LNCAP (cell line): ENCODE results near the gene IPO8.

Experiments used
- TF ChIP-seq, protein P1 (sequence below): fragments of 450-650 bp; IDR thresholded peaks from 2 replicates; pipeline ENCODE4 v1.5.1; 2017; ENCODE audit warnings: mild to moderate bottlenecking

IPO8 gene

GRCh38 chr12:30687265-30687986, 8.2 kb downstream of the IPO8 start:
- TF ChIP-seq, protein P1, sequence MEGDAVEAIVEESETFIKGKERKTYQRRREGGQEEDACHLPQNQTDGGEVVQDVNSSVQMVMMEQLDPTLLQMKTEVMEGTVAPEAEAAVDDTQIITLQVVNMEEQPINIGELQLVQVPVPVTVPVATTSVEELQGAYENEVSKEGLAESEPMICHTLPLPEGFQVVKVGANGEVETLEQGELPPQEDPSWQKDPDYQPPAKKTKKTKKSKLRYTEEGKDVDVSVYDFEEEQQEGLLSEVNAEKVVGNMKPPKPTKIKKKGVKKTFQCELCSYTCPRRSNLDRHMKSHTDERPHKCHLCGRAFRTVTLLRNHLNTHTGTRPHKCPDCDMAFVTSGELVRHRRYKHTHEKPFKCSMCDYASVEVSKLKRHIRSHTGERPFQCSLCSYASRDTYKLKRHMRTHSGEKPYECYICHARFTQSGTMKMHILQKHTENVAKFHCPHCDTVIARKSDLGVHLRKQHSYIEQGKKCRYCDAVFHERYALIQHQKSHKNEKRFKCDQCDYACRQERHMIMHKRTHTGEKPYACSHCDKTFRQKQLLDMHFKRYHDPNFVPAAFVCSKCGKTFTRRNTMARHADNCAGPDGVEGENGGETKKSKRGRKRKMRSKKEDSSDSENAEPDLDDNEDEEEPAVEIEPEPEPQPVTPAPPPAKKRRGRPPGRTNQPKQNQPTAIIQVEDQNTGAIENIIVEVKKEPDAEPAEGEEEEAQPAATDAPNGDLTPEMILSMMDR: no peak

DNA sequence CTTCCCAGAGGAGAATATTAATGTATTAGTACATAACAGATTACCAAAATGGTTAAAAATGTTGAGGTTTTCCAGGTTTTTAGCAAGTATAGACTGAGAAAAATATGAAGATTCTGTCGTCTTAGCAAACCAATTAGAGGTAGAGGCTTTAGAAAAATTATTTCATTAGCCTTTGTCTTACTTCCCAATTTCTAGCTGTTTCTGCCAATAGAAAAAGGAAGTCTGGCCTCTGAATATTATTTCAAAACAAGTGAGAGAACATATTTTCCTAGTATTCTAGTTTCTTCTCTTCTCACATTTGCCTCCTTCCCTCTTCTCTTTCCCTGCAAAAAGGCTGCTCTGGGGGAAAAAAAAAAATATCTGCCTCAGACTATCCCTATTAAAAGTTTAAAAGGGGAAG, 16.4 kb downstream of the IPO8 start:
- TF ChIP-seq, protein P1: no peak

DNA sequence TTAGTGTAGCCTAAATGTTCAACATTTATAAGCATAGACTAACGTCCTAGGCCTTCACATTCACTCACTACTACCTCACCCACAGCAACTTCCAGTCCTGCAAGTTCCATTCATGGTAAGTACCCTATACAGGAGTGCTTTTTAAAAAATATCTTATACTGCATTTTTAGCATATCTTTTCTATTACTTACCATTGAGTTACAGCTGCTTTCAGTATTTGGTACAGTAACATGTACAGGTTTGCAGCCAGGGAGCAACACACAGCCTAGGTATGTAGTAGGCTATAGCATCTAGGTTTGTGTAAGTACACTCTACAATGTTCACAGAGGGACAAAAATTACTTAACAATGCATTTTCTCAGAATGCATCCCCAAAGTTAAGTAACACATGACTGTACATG, 17.4 kb downstream of the IPO8 start:
- TF ChIP-seq, protein P1: no peak

DNA sequence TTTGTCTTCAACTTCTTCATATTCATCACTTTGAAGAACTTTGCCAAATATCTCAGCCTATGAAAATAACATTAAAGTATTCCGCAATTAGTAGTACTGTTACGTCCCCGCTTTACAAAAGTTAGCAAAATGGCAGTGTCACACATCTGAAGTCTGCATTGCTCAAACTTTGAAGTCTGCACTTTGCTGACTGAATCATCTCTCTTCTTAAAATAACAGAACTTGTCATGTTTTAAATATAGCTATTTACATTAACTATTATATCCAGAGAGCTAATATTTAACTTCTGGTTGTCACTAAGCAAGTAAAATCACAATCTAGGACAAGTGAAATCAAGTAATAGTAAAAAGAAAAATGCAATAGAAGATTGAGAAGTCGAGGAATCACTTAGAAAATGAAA, 34.5 kb downstream of the IPO8 start:
- TF ChIP-seq, protein P1: no peak

DNA sequence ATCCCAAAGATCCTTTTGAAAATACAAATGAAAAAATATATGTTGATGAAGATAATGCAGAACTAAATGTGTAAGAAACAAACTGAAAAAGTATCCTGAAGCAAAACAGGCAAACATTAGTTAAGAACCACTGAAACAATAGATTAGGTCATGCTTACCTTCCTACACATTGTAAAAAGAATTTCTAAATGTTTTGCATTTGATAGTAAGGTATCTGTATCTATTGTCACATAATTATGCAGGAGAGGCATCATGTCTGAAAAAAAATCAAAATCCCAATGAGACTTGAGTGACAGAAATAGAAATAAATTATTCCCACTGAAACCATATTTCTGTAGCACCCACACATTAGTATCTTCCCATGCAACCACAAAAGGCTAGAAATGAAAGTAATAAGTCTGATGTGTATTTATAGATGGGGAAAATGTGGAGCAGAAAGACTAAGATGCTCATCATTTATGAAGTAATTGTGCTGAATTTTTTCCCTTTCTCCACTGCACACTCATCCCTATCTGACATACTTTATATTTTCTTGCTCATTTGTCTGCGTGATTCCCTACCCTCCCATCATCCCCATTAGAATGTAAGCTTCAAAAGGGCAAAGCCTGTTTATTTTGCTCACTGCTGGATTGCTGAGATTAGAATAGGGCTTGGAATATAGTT, 43.5 kb downstream of the IPO8 start:
- TF ChIP-seq, protein P1: no peak

DNA sequence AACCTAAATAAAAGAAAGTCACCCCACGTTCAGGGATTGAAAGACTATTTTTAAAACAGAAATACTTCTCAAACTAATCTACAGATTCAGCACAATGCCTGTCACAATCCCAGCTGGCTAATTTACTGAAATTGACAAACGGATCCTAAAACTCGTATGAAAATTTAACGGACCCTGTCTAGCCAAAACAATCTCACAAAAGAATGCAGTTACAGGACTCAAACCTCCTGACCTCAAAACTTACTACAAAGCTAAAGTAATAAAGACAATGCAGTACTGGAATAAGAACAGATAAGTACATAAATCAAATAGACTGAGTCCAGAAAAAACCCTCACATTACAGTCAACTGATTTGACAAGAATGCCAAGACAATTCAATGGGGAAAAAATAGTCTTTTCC, 48.8 kb downstream of the IPO8 start:
- TF ChIP-seq, protein P1: no peak

DNA sequence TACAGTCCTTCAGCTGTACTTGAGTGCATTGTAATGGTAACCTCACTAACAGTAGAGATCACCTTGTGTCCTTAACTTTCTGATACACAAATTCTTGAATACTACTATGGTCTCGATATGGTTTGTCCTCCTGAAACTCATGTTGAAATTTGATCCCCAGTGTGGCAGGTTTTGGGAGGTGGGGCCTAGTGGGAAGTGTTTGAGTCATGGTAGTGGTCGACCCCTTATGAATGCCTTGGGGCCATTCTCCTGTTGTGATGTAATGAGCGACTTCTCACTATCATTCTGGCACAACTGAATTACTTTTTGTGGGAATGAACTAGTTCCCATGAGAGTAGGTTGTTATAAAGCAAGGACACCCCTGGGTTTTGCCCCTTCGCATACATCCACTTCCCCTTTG, 52.3 kb downstream of the IPO8 start:
- TF ChIP-seq, protein P1: no peak
